Ishikawa (cell line): ENCODE measurements around the gene CHRNA4.

ENCODE experiments used
- EP300 ChIP-seq: IDR thresholded peaks from 2 replicates; pipeline ENCODE4 v1.6.1; 2012; ENCODE audit warnings: borderline replicate concordance
- FOXM1 ChIP-seq: IDR thresholded peaks from 2 replicates; pipeline ENCODE4 v1.6.1; 2012; ENCODE audit warnings: low read depth, borderline replicate concordance
- NFIC ChIP-seq: IDR thresholded peaks from 2 replicates; pipeline ENCODE4 v1.6.1; 2012
- RAD21 ChIP-seq: IDR thresholded peaks from 2 replicates; pipeline ENCODE4 v1.6.1; 2012; ENCODE audit warnings: low read depth
- TAF1 ChIP-seq: IDR thresholded peaks from 2 replicates; pipeline ENCODE4 v1.6.1; 2012; ENCODE audit warnings: low read depth, mild to moderate bottlenecking
- TCF12 ChIP-seq: IDR thresholded peaks from 2 replicates; pipeline ENCODE4 v1.6.1; 2012; ENCODE audit warnings: low read depth
- YY1 ChIP-seq: IDR thresholded peaks from 2 replicates; pipeline ENCODE4 v1.6.1; 2012; ENCODE audit warnings: low read depth
- ZBTB7A ChIP-seq: IDR thresholded peaks from 2 replicates; pipeline ENCODE4 v1.6.1; 2012; ENCODE audit warnings: low read depth
- TF ChIP-seq, protein P1 (sequence below): IDR thresholded peaks from 2 replicates; pipeline ENCODE4 v1.6.1; 2012
- TF ChIP-seq, protein P2 (sequence below): IDR thresholded peaks from 2 replicates; pipeline ENCODE4 v1.6.1; 2012; ENCODE audit warnings: low read depth, mild to moderate bottlenecking
- TF ChIP-seq, protein P3 (sequence below): IDR thresholded peaks from 2 replicates; pipeline ENCODE4 v1.6.1; 2012

DNA sequence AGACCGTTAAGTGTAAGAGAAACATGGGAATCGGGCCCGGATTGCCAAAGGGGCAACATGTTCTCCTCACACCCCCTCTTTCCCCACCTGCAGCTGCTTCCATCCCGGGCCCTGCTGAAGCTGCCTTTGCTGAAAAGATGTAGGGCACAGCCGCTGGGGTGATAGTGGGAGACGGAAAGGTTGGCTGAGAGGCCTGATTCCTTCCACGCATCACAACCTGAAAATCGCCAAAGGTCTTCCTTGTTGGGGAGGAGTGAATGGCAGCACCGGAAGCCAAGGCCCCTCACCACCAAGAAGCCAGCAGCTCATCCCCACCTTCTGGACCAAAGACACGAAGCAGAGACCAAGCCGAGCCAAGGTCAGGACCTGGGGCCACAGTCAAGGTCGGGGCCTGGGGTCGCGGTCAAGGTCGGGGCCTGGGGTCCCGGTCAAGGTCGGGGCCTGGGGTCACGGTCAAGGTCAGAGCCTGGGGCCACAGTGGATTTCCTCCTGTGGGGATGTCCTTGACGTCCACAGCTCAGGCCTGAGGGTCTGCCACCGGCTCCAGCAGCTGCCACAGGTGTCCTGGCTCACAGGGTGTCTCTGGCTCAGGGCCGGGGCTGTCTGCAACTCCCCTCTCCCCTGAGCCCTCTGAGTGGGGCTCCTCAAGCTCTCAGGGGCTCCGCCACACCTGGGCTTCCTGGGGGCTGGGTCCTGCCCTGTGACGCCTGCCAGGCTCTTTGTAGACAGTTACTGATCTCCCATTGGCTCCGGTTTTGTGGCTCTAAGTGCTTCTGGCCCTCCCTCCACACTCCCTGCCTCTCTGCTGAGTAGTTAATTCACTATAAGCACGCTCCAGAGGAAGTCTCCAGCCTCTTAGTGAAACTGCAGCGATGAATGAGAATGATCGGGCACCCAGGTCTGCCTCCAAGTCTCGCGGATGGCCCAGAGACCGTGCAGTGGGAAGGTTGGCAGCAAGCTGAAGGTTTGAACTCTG lies 5.5 kb upstream of the CHRNA4 start:
- TF ChIP-seq EP300: no peak
- TF ChIP-seq, protein P1, sequence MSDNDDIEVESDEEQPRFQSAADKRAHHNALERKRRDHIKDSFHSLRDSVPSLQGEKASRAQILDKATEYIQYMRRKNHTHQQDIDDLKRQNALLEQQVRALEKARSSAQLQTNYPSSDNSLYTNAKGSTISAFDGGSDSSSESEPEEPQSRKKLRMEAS: no peak
- TF ChIP-seq RAD21: no peak
- TF ChIP-seq TCF12: no peak
- TF ChIP-seq TAF1: no peak
- TF ChIP-seq YY1: no peak
- TF ChIP-seq, protein P2, sequence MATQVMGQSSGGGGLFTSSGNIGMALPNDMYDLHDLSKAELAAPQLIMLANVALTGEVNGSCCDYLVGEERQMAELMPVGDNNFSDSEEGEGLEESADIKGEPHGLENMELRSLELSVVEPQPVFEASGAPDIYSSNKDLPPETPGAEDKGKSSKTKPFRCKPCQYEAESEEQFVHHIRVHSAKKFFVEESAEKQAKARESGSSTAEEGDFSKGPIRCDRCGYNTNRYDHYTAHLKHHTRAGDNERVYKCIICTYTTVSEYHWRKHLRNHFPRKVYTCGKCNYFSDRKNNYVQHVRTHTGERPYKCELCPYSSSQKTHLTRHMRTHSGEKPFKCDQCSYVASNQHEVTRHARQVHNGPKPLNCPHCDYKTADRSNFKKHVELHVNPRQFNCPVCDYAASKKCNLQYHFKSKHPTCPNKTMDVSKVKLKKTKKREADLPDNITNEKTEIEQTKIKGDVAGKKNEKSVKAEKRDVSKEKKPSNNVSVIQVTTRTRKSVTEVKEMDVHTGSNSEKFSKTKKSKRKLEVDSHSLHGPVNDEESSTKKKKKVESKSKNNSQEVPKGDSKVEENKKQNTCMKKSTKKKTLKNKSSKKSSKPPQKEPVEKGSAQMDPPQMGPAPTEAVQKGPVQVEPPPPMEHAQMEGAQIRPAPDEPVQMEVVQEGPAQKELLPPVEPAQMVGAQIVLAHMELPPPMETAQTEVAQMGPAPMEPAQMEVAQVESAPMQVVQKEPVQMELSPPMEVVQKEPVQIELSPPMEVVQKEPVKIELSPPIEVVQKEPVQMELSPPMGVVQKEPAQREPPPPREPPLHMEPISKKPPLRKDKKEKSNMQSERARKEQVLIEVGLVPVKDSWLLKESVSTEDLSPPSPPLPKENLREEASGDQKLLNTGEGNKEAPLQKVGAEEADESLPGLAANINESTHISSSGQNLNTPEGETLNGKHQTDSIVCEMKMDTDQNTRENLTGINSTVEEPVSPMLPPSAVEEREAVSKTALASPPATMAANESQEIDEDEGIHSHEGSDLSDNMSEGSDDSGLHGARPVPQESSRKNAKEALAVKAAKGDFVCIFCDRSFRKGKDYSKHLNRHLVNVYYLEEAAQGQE: no peak
- TF ChIP-seq FOXM1: no peak
- TF ChIP-seq NFIC: no peak
- TF ChIP-seq, protein P3, sequence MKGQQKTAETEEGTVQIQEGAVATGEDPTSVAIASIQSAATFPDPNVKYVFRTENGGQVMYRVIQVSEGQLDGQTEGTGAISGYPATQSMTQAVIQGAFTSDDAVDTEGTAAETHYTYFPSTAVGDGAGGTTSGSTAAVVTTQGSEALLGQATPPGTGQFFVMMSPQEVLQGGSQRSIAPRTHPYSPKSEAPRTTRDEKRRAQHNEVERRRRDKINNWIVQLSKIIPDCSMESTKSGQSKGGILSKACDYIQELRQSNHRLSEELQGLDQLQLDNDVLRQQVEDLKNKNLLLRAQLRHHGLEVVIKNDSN: no peak
- no peak for TF ChIP-seq ZBTB7A
